Mucosa of descending colon (tissue), 3 donors: ENCODE results near the gene KRTAP4-4. TPM values are rescaled to one million over a fixed set of nuclear protein-coding genes. Genes with fewer than 3 reads are reported as not detected.
"Not testable (repeated sequence)": the region's sequence is repeated elsewhere in the genome, so short reads cannot be mapped to it uniquely, and the experiment has no call there.

Experiments used
- ATAC-seq: fragments of 200-7000 bp; cut with Tn5 transposase; one replicate; pipeline ENCODE4 v1.9.1; 2020; ENCODE audit warnings: mild to moderate bottlenecking, moderate library complexity
- DNase-seq, 3 donors: peaks; one replicate each; pipeline ENCODE4 v3.0.0-alpha.2; 2020
- H3K36me3 ChIP-seq: fragments of 200-600 bp; one replicate; pipeline ENCODE4 v1.8.0; 2021; ENCODE audit warnings: low read depth, mild to moderate bottlenecking
- H3K4me1 ChIP-seq: fragments of 200-600 bp; one replicate; pipeline ENCODE4 v1.8.0; 2021; ENCODE audit warnings: low read depth, mild to moderate bottlenecking
- H3K4me3 ChIP-seq: fragments of 200-600 bp; one replicate; pipeline ENCODE4 v1.8.0; 2021; ENCODE audit warnings: mild to moderate bottlenecking
- H3K9me3 ChIP-seq: fragments of 200-600 bp; one replicate; pipeline ENCODE4 v1.8.0; 2021; ENCODE audit warnings: mild to moderate bottlenecking
- intact Hi-C, 2 donors: fragments of 100-400 bp; cut with DNase I in 1 of 2; cut with micrococcal nuclease in 1 of 2; formaldehyde crosslinking; loops; one replicate each; pipeline versions ENCODE4 v1.11.0 to v1.11.1; 2022; cut with DNase I, micrococcal nuclease
- total RNA-seq, 3 donors: library from RNA; stranded (reverse); fragmentation: NEBNext Ultra II Directional in 2 of 3; extraction: Animal tissue kit (Norgen Biotek cat#: 25700) in 2 of 3; gene quantifications; one replicate each; pipeline versions ENCODE4 v1.2.1 to v1.2.4, GENCODE V29; 2021 to 2023
- TF ChIP-seq, protein P1 (sequence below): fragments of 200-600 bp; IDR thresholded peaks from one replicate; pipeline ENCODE4 v1.8.0; 2022; ENCODE audit warnings: antibody characterized with exemption, mild to moderate bottlenecking
- donor health status: DM: no; HTN: no; CAD: no; lungs with moderate emphysema.
- donor health status: DM: no; HTN: no; CAD: no.
- donor health status: DM: no; HTN: yes; CAD: no.

KRTAP4-4 gene
- total RNA-seq, 3 donors from 2014 or later, result not detected

DNA sequence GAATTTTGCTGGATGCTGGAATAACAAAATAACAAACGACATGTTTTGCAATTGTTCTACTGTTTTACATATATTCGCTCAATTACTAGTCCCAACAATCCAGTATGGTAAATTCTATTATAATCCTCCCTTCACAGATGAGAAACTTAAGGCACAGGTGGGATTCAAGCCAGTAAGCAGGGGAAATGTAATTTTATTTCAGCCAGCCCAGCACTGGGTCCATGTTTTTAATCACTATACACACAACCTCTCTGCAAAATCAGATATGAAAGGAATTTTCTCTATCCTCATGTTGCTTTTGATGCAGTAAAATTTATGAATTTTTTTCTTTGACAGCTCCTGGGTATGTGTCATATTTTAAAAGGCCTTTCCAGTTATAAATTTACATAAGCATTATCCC is 15.3 kb downstream of the KRTAP4-4 start:
- H3K36me3 ChIP-seq, result no peaks in the 10 kb centered on the region
- TF ChIP-seq, protein P1, sequence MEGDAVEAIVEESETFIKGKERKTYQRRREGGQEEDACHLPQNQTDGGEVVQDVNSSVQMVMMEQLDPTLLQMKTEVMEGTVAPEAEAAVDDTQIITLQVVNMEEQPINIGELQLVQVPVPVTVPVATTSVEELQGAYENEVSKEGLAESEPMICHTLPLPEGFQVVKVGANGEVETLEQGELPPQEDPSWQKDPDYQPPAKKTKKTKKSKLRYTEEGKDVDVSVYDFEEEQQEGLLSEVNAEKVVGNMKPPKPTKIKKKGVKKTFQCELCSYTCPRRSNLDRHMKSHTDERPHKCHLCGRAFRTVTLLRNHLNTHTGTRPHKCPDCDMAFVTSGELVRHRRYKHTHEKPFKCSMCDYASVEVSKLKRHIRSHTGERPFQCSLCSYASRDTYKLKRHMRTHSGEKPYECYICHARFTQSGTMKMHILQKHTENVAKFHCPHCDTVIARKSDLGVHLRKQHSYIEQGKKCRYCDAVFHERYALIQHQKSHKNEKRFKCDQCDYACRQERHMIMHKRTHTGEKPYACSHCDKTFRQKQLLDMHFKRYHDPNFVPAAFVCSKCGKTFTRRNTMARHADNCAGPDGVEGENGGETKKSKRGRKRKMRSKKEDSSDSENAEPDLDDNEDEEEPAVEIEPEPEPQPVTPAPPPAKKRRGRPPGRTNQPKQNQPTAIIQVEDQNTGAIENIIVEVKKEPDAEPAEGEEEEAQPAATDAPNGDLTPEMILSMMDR, result no peak
- no peak overlapping the region for H3K4me3 ChIP-seq
- H3K9me3 ChIP-seq, result peaks cover 10% of the 10 kb centered on the region
- DNase-seq (no peak), ATAC-seq (no peak)
- intact Hi-C loops, result no loop called here
- no peaks in the 10 kb centered on the region for H3K4me1 ChIP-seq

DNA sequence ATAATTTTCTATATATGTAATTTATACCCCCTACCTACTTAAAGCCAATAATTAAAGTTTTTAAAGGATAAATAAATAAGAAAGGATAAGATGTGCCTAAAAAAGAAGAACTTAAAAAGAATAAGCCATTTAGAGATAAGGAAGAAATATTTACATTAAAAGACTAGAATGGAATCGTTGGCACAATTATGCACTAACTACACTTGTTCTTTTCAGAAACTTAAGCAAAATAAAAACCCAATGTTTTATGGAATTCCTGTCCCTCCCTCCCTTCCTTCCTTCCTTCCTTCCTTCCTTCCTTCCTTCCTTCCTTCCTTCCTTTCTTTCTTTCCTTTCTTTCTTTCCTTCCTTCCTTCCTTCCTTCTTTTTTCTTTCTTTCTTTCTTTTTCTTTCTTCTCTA is 15.7 kb downstream of the KRTAP4-4 start:
- intact Hi-C loops, result no loop called here
- H3K9me3 ChIP-seq, result peaks cover 10% of the 10 kb centered on the region

GRCh38 chr17:41141361-41141760 is 19.2 kb downstream of the KRTAP4-4 start:
- H3K9me3 ChIP-seq, result peaks cover 10% of the 10 kb centered on the region
- H3K4me1 ChIP-seq, result no peaks in the 10 kb centered on the region
- H3K36me3 ChIP-seq, result no peaks in the 10 kb centered on the region
- ATAC-seq, result no peak
- no peak for DNase-seq
- TF ChIP-seq, protein P1, result no peak
- no peak overlapping the region for H3K4me3 ChIP-seq
- intact Hi-C loops, result no loop called here

More for the DNA sequence above, 15.7 kb downstream of the KRTAP4-4 start:
- H3K4me3 ChIP-seq, result no peak overlapping the region
- no peaks in the 10 kb centered on the region for H3K36me3 ChIP-seq
- no peak for DNase-seq
- TF ChIP-seq, protein P1, result no peak
- no peak for ATAC-seq
- no peaks in the 10 kb centered on the region for H3K4me1 ChIP-seq

GRCh38 chr17:41140360-41141131 is 20.0 kb downstream of the KRTAP4-4 start, which contains the start of gene KRTAP4-6:
Gene KRTAP4-6 (minus strand): TSS chr17:41140544. CDS start chr17:41140487, 57 bp downstream.
- H3K4me3 ChIP-seq, result no peak within 1 kb of the TSS
- H3K9me3 ChIP-seq, result peaks cover 10% of the 10 kb centered on the region
- ATAC-seq, result no peak
- TF ChIP-seq, protein P1, result no peak
- intact Hi-C loops, result no loop called here
- no peaks in the 10 kb centered on the region for H3K36me3 ChIP-seq
- H3K4me1 ChIP-seq, result no peaks in the 10 kb centered on the region
- DNase-seq, result no peak

DNA sequence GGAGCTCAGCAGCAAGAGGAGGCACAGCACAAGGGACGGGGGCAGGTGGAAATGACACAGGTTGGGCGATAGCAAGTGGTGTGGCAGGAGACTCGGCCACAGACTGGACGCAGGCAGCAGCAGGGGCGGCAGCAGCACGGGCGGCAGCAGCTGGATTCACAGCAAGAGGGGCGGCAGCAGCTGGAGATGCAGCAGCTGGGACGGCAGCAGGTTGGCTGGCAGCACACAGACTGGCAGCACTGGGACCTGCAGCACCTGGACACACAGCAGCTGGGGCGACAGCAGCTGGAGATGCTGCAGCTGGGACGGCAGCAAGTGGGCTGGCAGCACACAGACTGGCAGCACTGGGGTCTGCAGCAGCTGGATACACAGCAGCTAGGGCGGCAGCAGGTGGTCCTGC is 20.7 kb downstream of the KRTAP4-4 start:
- intact Hi-C loops, H3K36me3 ChIP-seq, ATAC-seq, H3K4me1 ChIP-seq, H3K4me3 ChIP-seq, H3K9me3 ChIP-seq: not testable (repeated sequence)
- peak in 1 of 3 donors; percentile 44 for DNase-seq

DNA sequence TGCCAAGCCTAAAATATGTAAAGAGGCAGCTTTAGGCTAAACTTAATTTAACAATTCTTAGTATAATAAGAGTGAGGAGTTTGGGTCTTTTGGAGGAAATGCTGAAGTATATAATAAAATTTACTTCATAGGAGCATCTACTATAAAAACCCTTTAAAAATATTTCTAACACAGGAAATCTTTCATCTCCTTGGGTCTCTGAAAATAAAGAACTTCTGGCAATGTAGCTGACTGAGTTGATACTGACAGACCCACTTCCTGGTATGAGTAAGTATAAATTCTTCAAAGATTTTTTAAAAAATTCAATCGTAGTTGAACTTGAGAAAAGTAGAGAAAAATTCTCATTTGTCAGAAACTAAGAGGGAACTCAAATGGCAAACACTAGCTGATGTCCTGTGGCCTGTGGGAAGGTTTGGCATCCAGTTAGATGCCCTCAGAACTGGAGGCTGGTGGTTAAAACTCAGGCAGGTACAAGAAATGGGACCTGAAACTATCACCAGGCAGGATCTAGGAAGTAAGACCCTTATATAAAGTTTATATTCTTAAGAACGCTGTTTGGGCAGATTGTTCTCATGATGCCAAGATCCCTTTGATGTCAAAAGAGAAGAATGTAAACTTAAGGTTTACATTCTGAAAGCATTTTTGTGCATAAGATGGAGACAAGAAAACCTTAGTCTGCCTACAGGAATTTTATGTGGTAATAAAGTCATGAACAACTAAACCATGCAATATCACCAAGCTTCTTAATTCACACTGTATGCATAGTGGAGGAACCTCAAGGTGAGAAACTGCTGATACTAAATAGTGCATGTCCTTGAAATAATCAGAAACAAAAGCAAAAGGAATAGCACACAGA is 26.4 kb downstream of the KRTAP4-4 start:
- no peaks in the 10 kb centered on the region for H3K9me3 ChIP-seq
- intact Hi-C loops, result no loop called here
- H3K4me3 ChIP-seq, result no peak overlapping the region
- DNase-seq, result no peak
- TF ChIP-seq, protein P1, result no peak
- no peaks in the 10 kb centered on the region for H3K36me3 ChIP-seq
- ATAC-seq, result no peak
- H3K4me1 ChIP-seq, result no peaks in the 10 kb centered on the region
